ENCODE data around the gene IGSF22.

The IGSF22 gene

GRCh38 chr11:18704698-18705097 lies 21.3 kb downstream of the IGSF22 start (continued):
- TF ChIP-seq PRDM2 (tag by site-specific recombination; IDR thresholded peaks at IDR 0.05; ENCODE audit: borderline replicate concordance) (no peak), HOXA7 (CRISPR knock-in tag; IDR thresholded peaks at IDR 0.05; ENCODE audit: borderline replicate concordance) (no peak), ZNF433 (tag by site-specific recombination; IDR thresholded peaks at IDR 0.05; ENCODE audit: low read depth) (no peak), ZNF701 (tag by site-specific recombination; IDR thresholded peaks at IDR 0.05) (no peak), ZEB2 (tag by site-specific recombination; IDR thresholded peaks at IDR 0.05) (no peak), ZFP69B (tag by site-specific recombination; IDR thresholded peaks at IDR 0.05) (no peak), KLF1 (tag by site-specific recombination; IDR thresholded peaks at IDR 0.05) (no peak), ZBTB6 (tag by site-specific recombination; IDR thresholded peaks at IDR 0.05) (no peak), FEZF1 (tag by site-specific recombination; IDR thresholded peaks at IDR 0.05) (no peak), ZNF132 (tag by site-specific recombination; IDR thresholded peaks at IDR 0.05; ENCODE audit: borderline replicate concordance) (no peak), PATZ1 (tag by site-specific recombination; IDR thresholded peaks at IDR 0.05) (no peak), ZNF513 (tag by site-specific recombination; IDR thresholded peaks at IDR 0.05) (no peak), YY2 (tag by site-specific recombination; IDR thresholded peaks at IDR 0.05) (no peak)

GRCh38 chr11:18704045-18704645 lies 21.8 kb downstream of the IGSF22 start:
- H3K9me3 ChIP-seq (ENCODE audit: control insufficient read depth, insufficient read depth, low read depth, low read length) = no peaks in the 10 kb centered on the region
- CTCF ChIA-PET = interaction anchor here (0.6 to 1.6 kb wide), 3 partner anchors 24 to 139 kb away, joined by 3 to 7 read pairs (median 3); no protein-coding TSS in a partner anchor
- H3K4me3 ChIP-seq (ENCODE audit: low read depth, low read length) = no peak overlapping the region
- no peaks in the 10 kb centered on the region for H3K36me3 ChIP-seq (ENCODE audit: control insufficient read depth in 2 of 2, insufficient read depth in 1 of 2, low read length in 2 of 2)
- POLR2A ChIA-PET = interaction anchor here (0.7 to 1.7 kb wide), 2 partner anchors 70 to 560 kb away, joined by 4 to 5 read pairs; partner anchors contain the start of gene SPTY2D1
- H3K27ac ChIP-seq (ENCODE audit: extremely low read depth, low read depth, low read length) = no peak overlapping the region
- H3K4me1 ChIP-seq (ENCODE audit: control insufficient read depth, insufficient read depth, low read length) = no peaks in the 10 kb centered on the region
- no peak for TF ChIP-seq ZNF121 (tag by site-specific recombination; IDR thresholded peaks at IDR 0.05)
- TF ChIP-seq ZNF561 (tag by site-specific recombination; IDR thresholded peaks at IDR 0.05; ENCODE audit: borderline replicate concordance) = no peak
- TF ChIP-seq KLF10 (tag by site-specific recombination; IDR thresholded peaks at IDR 0.05) = no peak
- TF ChIP-seq ZNF302 (tag by site-specific recombination; IDR thresholded peaks at IDR 0.05; ENCODE audit: low read depth) = no peak
- no peak for TF ChIP-seq ZNF311 (tag by site-specific recombination; IDR thresholded peaks at IDR 0.05; ENCODE audit: borderline replicate concordance)
- TF ChIP-seq ZNF433 (tag by site-specific recombination; IDR thresholded peaks at IDR 0.05; ENCODE audit: low read depth) = no peak
- TF ChIP-seq GLIS2 (tag by site-specific recombination; IDR thresholded peaks at IDR 0.05) = no peak
- no peak for TF ChIP-seq FEZF1 (tag by site-specific recombination; IDR thresholded peaks at IDR 0.05)
- TF ChIP-seq WT1 (tag by site-specific recombination; IDR thresholded peaks at IDR 0.05) = no peak
- no peak for TF ChIP-seq ZNF341 (tag by site-specific recombination; IDR thresholded peaks at IDR 0.05; ENCODE audit: low read depth)
- no peak for TF ChIP-seq ZNF350 (tag by site-specific recombination; IDR thresholded peaks at IDR 0.05)
- no peak for TF ChIP-seq PRDM10 (tag by site-specific recombination; IDR thresholded peaks at IDR 0.05)
